MCF 10A (cell line): ENCODE results near the gene DCTPP1. TPM values are rescaled to one million over a fixed set of nuclear protein-coding genes. Genes with fewer than 3 reads are reported as not detected.

Experiments used
- BruUV-seq: library from RNA; stranded (reverse); fragments of 400-500 nt; replicated peaks from 2 replicates; lab custom pipeline; 2021; lab: Mats Ljungman, UMichigan
- CTCF ChIA-PET: fragments of 300-600 bp; sonication (Branson Sonifier 250); formaldehyde crosslinking; extraction: SDS; loops from one replicate; lab custom pipeline; 2021; ENCODE audit warnings: antibody characterized with exemption, inconsistent platforms; lab: Yijun Ruan, JAX
- POLR2A ChIA-PET: fragments of 300-600, 350-650 bp; sonication (Branson Sonifier 250); formaldehyde crosslinking; extraction: SDS; loops from one replicate; lab custom pipeline; 2020; ENCODE audit warnings: antibody characterized with exemption, inconsistent platforms; lab: Yijun Ruan, JAX
- DNase-seq: peaks from one replicate; pipeline ENCODE4 v3.0.0-alpha.2; 2018; ENCODE audit not compliant: unreplicated experiment
- H3K27ac Mint-ChIP-seq: one replicate; pipeline ENCODE4 v1.8.0; 2022; ENCODE audit warnings: mild to moderate bottlenecking, low read depth, mixed read lengths; ENCODE audit not compliant: unreplicated experiment
- H3K27me3 Mint-ChIP-seq: one replicate; pipeline ENCODE4 v1.8.0; 2022; ENCODE audit warnings: mixed read lengths; ENCODE audit not compliant: insufficient read depth, unreplicated experiment
- H3K36me3 Mint-ChIP-seq: one replicate; pipeline ENCODE4 v1.8.0; 2022; ENCODE audit warnings: mild to moderate bottlenecking, moderate library complexity, mixed read lengths; ENCODE audit not compliant: insufficient read depth, unreplicated experiment
- H3K4me1 Mint-ChIP-seq: one replicate; pipeline ENCODE4 v1.8.0; 2022; ENCODE audit warnings: mixed read lengths; ENCODE audit not compliant: insufficient read depth, unreplicated experiment
- H3K4me3 Mint-ChIP-seq: one replicate; pipeline ENCODE4 v1.8.0; 2022; ENCODE audit warnings: mild to moderate bottlenecking, moderate library complexity, mixed read lengths; ENCODE audit not compliant: unreplicated experiment
- H3K9me3 Mint-ChIP-seq: one replicate; pipeline ENCODE4 v1.8.0; 2022; ENCODE audit warnings: mixed read lengths; ENCODE audit not compliant: unreplicated experiment
- intact Hi-C: fragments of 100-400 bp; cut with micrococcal nuclease; formaldehyde crosslinking; loops from 2 replicates; pipeline ENCODE4 v1.14.1; 2022
- total RNA-seq: library from RNA; stranded (reverse); gene quantifications from 2 replicates; pipeline ENCODE4 v1.2.3, GENCODE V29; 2022
- TF ChIP-seq, protein P1 (sequence below): fragments of 200-600 bp; IDR thresholded peaks from one replicate; pipeline ENCODE4 v1.8.0; 2022; ENCODE audit warnings: antibody characterized with exemption, mild to moderate bottlenecking; ENCODE audit not compliant: unreplicated experiment

Gene DCTPP1
- total RNA-seq, 1 experiment from 2014 or later: 42.4 TPM

DNA sequence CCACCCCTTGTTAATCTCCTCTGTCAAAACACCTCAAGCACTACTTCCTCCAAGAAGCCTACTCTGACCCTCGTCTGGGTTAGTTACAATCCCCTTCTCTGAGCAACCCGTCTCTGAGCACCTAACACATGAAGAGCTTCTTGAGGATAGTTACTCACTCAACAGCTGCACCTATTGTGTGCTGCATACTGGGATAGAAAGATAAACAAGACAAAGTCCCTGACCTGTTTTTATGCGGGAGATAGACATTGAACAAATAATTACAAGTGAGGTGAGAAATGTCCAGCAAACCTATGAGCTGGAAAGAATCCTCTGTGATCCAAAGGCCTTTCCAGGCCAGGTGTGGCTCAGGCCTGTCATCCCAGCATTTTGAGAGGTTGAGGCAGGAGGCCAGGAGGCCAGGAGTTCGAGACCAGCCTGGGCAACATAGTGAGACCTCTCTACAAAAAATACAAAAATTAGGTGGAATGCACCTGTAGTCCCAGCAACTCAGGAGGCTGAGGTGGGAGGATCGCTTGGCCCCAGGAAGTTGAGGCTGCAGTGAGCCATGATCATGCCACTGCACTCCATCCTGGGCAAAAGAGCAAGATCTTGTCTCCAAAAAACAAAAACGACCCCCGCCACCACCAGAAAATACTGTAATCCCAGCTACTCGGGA, 27.9 kb downstream of the DCTPP1 start:
- CTCF ChIA-PET: interaction anchor here (1.1 kb wide), 1 partner anchor 8 kb away, joined by 3 read pairs; no protein-coding TSS in a partner anchor
- Mint-ChIP-seq H3K9me3 (no peaks in the 10 kb centered on the region), H3K27me3 (peaks cover 11% of the 10 kb centered on the region), H3K36me3 (no peaks in the 10 kb centered on the region), H3K27ac (no peak overlapping the region), H3K4me1 (no peaks in the 10 kb centered on the region), H3K4me3 (peak overlapping the region; percentile 70)
- POLR2A ChIA-PET: interaction anchor here (0.6 kb wide), 1 partner anchor 232 kb away, joined by 3 read pairs; no protein-coding TSS in a partner anchor
- intact Hi-C loops: loop anchor here (10.0 kb wide), 1 partner anchor 307 kb away; the partner anchor contains the start of genes TBX6 and YPEL3
- TF ChIP-seq, protein P1, sequence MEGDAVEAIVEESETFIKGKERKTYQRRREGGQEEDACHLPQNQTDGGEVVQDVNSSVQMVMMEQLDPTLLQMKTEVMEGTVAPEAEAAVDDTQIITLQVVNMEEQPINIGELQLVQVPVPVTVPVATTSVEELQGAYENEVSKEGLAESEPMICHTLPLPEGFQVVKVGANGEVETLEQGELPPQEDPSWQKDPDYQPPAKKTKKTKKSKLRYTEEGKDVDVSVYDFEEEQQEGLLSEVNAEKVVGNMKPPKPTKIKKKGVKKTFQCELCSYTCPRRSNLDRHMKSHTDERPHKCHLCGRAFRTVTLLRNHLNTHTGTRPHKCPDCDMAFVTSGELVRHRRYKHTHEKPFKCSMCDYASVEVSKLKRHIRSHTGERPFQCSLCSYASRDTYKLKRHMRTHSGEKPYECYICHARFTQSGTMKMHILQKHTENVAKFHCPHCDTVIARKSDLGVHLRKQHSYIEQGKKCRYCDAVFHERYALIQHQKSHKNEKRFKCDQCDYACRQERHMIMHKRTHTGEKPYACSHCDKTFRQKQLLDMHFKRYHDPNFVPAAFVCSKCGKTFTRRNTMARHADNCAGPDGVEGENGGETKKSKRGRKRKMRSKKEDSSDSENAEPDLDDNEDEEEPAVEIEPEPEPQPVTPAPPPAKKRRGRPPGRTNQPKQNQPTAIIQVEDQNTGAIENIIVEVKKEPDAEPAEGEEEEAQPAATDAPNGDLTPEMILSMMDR: no peak
- no peak for DNase-seq
- BruUV-seq: no TSS peak

DNA sequence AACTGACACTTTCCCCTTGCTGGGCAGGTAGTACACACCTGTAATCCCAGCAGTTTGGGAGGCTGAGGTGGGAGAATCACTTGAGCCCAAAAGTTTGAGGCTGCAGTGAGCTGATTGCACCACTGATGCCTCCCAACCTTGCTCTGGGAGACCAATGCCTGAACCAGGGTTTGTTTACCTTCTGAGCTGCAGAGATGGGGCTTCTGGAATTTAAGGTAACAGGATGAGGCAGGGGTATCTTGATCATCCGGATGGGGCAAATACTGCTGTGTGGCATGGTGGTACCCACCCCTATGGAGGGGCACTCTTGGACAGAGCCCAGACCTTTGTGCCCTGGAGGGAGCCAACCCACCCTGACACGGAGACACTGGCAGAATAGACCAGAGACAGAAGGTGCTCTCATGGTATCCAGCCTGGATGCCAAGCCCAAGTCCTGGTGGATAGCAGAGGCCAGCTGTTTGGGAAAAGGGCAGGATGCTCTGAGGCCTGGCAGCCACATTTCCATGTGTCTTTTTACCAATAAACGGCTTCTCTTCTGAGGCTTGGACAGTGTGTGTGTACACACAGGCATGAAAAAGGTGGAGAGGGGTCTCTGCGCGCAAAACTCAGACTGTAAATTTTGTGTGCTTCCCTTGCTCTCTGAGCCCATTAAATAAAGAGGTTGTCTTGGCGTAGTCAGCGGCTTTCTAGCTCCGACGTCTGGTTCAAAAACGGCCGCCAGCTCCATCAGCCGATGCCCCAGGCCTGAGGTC, 30.2 kb downstream of the DCTPP1 start:
- H3K9me3 Mint-ChIP-seq: no peaks in the 10 kb centered on the region
- intact Hi-C loops: loop anchor here (10.0 kb wide), 1 partner anchor 305 kb away; the partner anchor contains the start of genes TBX6 and YPEL3
- POLR2A ChIA-PET: interaction anchor here (0.7 to 1.2 kb wide), 4 partner anchors 10 to 324 kb away, joined by 3 to 6 read pairs (median 4); partner anchors contain the start of genes DCTPP1 and ZNF689

DNA sequence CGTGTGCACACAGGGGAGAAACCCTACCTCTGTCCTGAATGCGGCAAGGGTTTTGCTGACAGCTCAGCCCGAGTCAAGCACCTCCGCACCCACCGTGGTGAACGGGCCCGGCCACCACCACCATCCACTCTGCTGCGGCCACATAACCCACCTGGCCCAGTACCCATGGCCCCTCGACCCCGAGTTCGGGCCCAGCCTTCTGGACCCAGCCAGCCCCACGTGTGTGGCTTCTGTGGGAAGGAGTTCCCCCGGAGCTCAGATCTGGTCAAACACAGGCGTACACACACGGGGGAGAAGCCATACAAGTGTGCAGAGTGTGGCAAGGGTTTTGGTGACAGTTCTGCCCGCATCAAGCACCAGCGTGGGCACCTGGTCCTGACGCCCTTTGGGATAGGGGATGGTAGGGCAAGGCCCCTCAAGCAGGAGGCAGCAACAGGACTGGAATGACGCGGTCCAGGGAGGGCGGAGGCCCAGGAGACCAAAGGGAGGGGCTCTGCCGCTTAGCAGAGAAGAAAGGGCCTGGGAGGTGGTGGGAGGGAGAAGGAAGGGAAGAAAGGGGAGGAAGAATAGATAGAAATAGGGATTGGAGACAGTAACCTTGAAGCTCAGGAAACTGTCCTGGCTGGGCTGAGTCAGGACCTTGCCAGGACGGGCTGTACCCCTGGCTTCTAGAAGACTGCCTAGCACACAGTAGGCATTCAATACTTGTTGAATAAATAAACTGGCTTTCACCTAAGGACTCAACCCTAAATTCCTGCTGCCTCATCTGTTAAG, 31.0 kb downstream of the DCTPP1 start:
- TF ChIP-seq, protein P1: no peak
- BruUV-seq: no TSS peak
- Mint-ChIP-seq H3K27me3 (peaks cover 3% of the 10 kb centered on the region), H3K4me1 (peaks cover 7% of the 10 kb centered on the region), H3K4me3 (no peak overlapping the region), H3K9me3 (no peaks in the 10 kb centered on the region), H3K27ac (peak overlapping the region; percentile 27), H3K36me3 (no peaks in the 10 kb centered on the region)
- POLR2A ChIA-PET: interaction anchor here (0.7 to 1.3 kb wide), 4 partner anchors 21 to 212 kb away, joined by 3 to 6 read pairs (median 4); partner anchors contain the start of genes CD2BP2, DCTPP1 and ZNF689
- intact Hi-C loops: no loop called here
- CTCF ChIA-PET: interaction anchor here (0.6 to 2.7 kb wide), 4 partner anchors 10 to 231 kb away, joined by 3 to 13 read pairs (median 4); no protein-coding TSS in a partner anchor
- DNase-seq: no peak

More for the DNA sequence above, 30.2 kb downstream of the DCTPP1 start:
- BruUV-seq: no TSS peak
- CTCF ChIA-PET: interaction anchor here (0.6 to 2.7 kb wide), 3 partner anchors 10 to 19 kb away, joined by 3 to 13 read pairs (median 3); no protein-coding TSS in a partner anchor
- Mint-ChIP-seq H3K36me3 (no peaks in the 10 kb centered on the region), H3K27me3 (peaks cover 11% of the 10 kb centered on the region), H3K27ac (peak overlapping the region; percentile 59), H3K4me1 (peaks cover 7% of the 10 kb centered on the region), H3K4me3 (peak overlapping the region; percentile 70)
- TF ChIP-seq, protein P1: no peak
- no peak for DNase-seq
